ENCODE data around the gene BAD.

BAD gene

GRCh38 chr11:64258356-64258755, 26.1 kb downstream of the BAD start:
- H3K4me3 ChIP-seq (ENCODE audit: low read length), result no peak overlapping the region
- H3K9me3 ChIP-seq (replicated peaks; ENCODE audit: low read length), result no peaks in the 10 kb centered on the region
- no peak overlapping the region for H3K9ac ChIP-seq (ENCODE audit: low read depth, low read length)
- peaks cover 87% of the 10 kb centered on the region for H3K36me3 ChIP-seq (ENCODE audit: insufficient read depth, low read length)
- no peak overlapping the region for H3K4me2 ChIP-seq (ENCODE audit: low read length)
- no peaks in the 10 kb centered on the region for H3K27me3 ChIP-seq (ENCODE audit: control insufficient read depth, insufficient read depth, low read length)
- peaks cover 9% of the 10 kb centered on the region for H3K4me1 ChIP-seq (ENCODE audit: control insufficient read depth, insufficient read depth, low read length)

GRCh38 chr11:64256300-64256699, 28.2 kb downstream of the BAD start:
- peaks cover 67% of the 10 kb centered on the region for H3K36me3 ChIP-seq (ENCODE audit: insufficient read depth, low read length)
- H3K4me1 ChIP-seq (ENCODE audit: control insufficient read depth, insufficient read depth, low read length), result peaks cover 12% of the 10 kb centered on the region
- H3K9me3 ChIP-seq (replicated peaks; ENCODE audit: low read length), result no peaks in the 10 kb centered on the region
- no peaks in the 10 kb centered on the region for H3K27me3 ChIP-seq (ENCODE audit: control insufficient read depth, insufficient read depth, low read length)
- no peak overlapping the region for H3K9ac ChIP-seq (ENCODE audit: low read depth, low read length)
- no peak overlapping the region for H3K4me3 ChIP-seq (ENCODE audit: low read length)
- H3K4me2 ChIP-seq (ENCODE audit: low read length), result no peak overlapping the region

- peaks cover 18% of the 10 kb centered on the region for H3K4me1 ChIP-seq (ENCODE audit: control insufficient read depth, insufficient read depth, low read length)
- H3K4me3 ChIP-seq (ENCODE audit: low read length), result no peak overlapping the region
- no peak overlapping the region for H3K4me2 ChIP-seq (ENCODE audit: low read length)
- H3K9me3 ChIP-seq (replicated peaks; ENCODE audit: low read length), result no peaks in the 10 kb centered on the region
- H3K27me3 ChIP-seq (ENCODE audit: control insufficient read depth, insufficient read depth, low read length), result no peaks in the 10 kb centered on the region
- no peak overlapping the region for H3K9ac ChIP-seq (ENCODE audit: low read depth, low read length)
- H3K36me3 ChIP-seq (ENCODE audit: insufficient read depth, low read length), result peaks cover 58% of the 10 kb centered on the region
Observed at GRCh38 chr11:64255135-64256128, 29.0 kb downstream of the BAD start.

GRCh38 chr11:64254326-64254725, 30.1 kb downstream of the BAD start:
- no peak overlapping the region for H3K4me3 ChIP-seq (ENCODE audit: low read length)
- peaks cover 47% of the 10 kb centered on the region for H3K36me3 ChIP-seq (ENCODE audit: insufficient read depth, low read length)
- no peaks in the 10 kb centered on the region for H3K9me3 ChIP-seq (replicated peaks; ENCODE audit: low read length)
- H3K4me1 ChIP-seq (ENCODE audit: control insufficient read depth, insufficient read depth, low read length), result peaks cover 18% of the 10 kb centered on the region
- H3K9ac ChIP-seq (ENCODE audit: low read depth, low read length), result no peak overlapping the region
- H3K27me3 ChIP-seq (ENCODE audit: control insufficient read depth, insufficient read depth, low read length), result no peaks in the 10 kb centered on the region
- H3K4me2 ChIP-seq (ENCODE audit: low read length), result no peak overlapping the region

GRCh38 chr11:64253481-64253880, 31.0 kb downstream of the BAD start:
- H3K9me3 ChIP-seq (replicated peaks; ENCODE audit: low read length), result no peaks in the 10 kb centered on the region
- peaks cover 18% of the 10 kb centered on the region for H3K4me1 ChIP-seq (ENCODE audit: control insufficient read depth, insufficient read depth, low read length)
- H3K36me3 ChIP-seq (ENCODE audit: insufficient read depth, low read length), result peaks cover 38% of the 10 kb centered on the region
- H3K4me3 ChIP-seq (ENCODE audit: low read length), result peak overlapping the region; percentile 92
- no peaks in the 10 kb centered on the region for H3K27me3 ChIP-seq (ENCODE audit: control insufficient read depth, insufficient read depth, low read length)
- H3K4me2 ChIP-seq (ENCODE audit: low read length), result peak overlapping the region; percentile 88
- peak overlapping the region; percentile 32 for H3K9ac ChIP-seq (ENCODE audit: low read depth, low read length)

GRCh38 chr11:64253043-64253442, 31.4 kb downstream of the BAD start:
- Histone ChIP-seq H3K9ac (ENCODE audit: low read depth, low read length) (peak overlapping the region; percentile 93), H3K4me2 (ENCODE audit: low read length) (peak overlapping the region; percentile 88), H3K4me3 (ENCODE audit: low read length) (peak overlapping the region; percentile 92), H3K27me3 (ENCODE audit: control insufficient read depth, insufficient read depth, low read length) (no peaks in the 10 kb centered on the region), H3K9me3 (replicated peaks; ENCODE audit: low read length) (no peaks in the 10 kb centered on the region), H3K36me3 (ENCODE audit: insufficient read depth, low read length) (peaks cover 34% of the 10 kb centered on the region), H3K4me1 (ENCODE audit: control insufficient read depth, insufficient read depth, low read length) (peaks cover 18% of the 10 kb centered on the region)

- H3K4me1 ChIP-seq (ENCODE audit: control insufficient read depth, insufficient read depth, low read length), result peaks cover 24% of the 10 kb centered on the region
- no peaks in the 10 kb centered on the region for H3K9me3 ChIP-seq (replicated peaks; ENCODE audit: low read length)
- H3K4me2 ChIP-seq (ENCODE audit: low read length), result peak overlapping the region; percentile 88
- H3K27me3 ChIP-seq (ENCODE audit: control insufficient read depth, insufficient read depth, low read length), result no peaks in the 10 kb centered on the region
- H3K36me3 ChIP-seq (ENCODE audit: insufficient read depth, low read length), result peaks cover 30% of the 10 kb centered on the region
- peak overlapping the region; percentile 92 for H3K4me3 ChIP-seq (ENCODE audit: low read length)
- H3K9ac ChIP-seq (ENCODE audit: low read depth, low read length), result peak overlapping the region; percentile 93
Observed at GRCh38 chr11:64252003-64252872, 32.2 kb downstream of the BAD start.

- peaks cover 27% of the 10 kb centered on the region for H3K36me3 ChIP-seq (ENCODE audit: insufficient read depth, low read length)
- H3K4me2 ChIP-seq (ENCODE audit: low read length), result peak overlapping the region; percentile 88
- H3K27me3 ChIP-seq (ENCODE audit: control insufficient read depth, insufficient read depth, low read length), result no peaks in the 10 kb centered on the region
- peak overlapping the region; percentile 93 for H3K9ac ChIP-seq (ENCODE audit: low read depth, low read length)
- peaks cover 28% of the 10 kb centered on the region for H3K4me1 ChIP-seq (ENCODE audit: control insufficient read depth, insufficient read depth, low read length)
- H3K4me3 ChIP-seq (ENCODE audit: low read length), result peak overlapping the region; percentile 92
- no peaks in the 10 kb centered on the region for H3K9me3 ChIP-seq (replicated peaks; ENCODE audit: low read length)
Observed at GRCh38 chr11:64251753-64252002, 32.8 kb downstream of the BAD start.

- peaks cover 28% of the 10 kb centered on the region for H3K4me1 ChIP-seq (ENCODE audit: control insufficient read depth, insufficient read depth, low read length)
- peak within 1 kb of the TSS; percentile 88 for H3K4me2 ChIP-seq (ENCODE audit: low read length)
- no peaks in the 10 kb centered on the region for H3K9me3 ChIP-seq (replicated peaks; ENCODE audit: low read length)
- H3K4me3 ChIP-seq (ENCODE audit: low read length), result peak within 1 kb of the TSS; percentile 92
- peaks cover 22% of the 10 kb centered on the region for H3K36me3 ChIP-seq (ENCODE audit: insufficient read depth, low read length)
- H3K9ac ChIP-seq (ENCODE audit: low read depth, low read length), result peak within 1 kb of the TSS; percentile 93
- H3K27me3 ChIP-seq (ENCODE audit: control insufficient read depth, insufficient read depth, low read length), result no peaks in the 10 kb centered on the region
Observed at GRCh38 chr11:64251016-64251752, 33.3 kb downstream of the BAD start, which contains the start of gene PLCB3. Gene PLCB3, plus strand, starts transcription at chr11:64251530. Its CDS starts 120 bp downstream, at chr11:64251650.

- H3K36me3 ChIP-seq (ENCODE audit: insufficient read depth, low read length), result peaks cover 15% of the 10 kb centered on the region
- H3K9ac ChIP-seq (ENCODE audit: low read depth, low read length), result peak overlapping the region; percentile 62
- H3K4me3 ChIP-seq (ENCODE audit: low read length), result peak overlapping the region; percentile 92
- H3K4me2 ChIP-seq (ENCODE audit: low read length), result peak overlapping the region; percentile 88
- peaks cover 28% of the 10 kb centered on the region for H3K4me1 ChIP-seq (ENCODE audit: control insufficient read depth, insufficient read depth, low read length)
- H3K27me3 ChIP-seq (ENCODE audit: control insufficient read depth, insufficient read depth, low read length), result no peaks in the 10 kb centered on the region
- no peaks in the 10 kb centered on the region for H3K9me3 ChIP-seq (replicated peaks; ENCODE audit: low read length)
Observed at GRCh38 chr11:64250415-64251015, 34.0 kb downstream of the BAD start.
